GM21423 (cell line): Measurements from ENCODE around the gene SPSB1.
"Not testable (repeated sequence)": the region's sequence is repeated elsewhere in the genome, so short reads cannot be mapped to it uniquely, and the experiment has no call there.

Source experiments
- ATAC-seq: cut with Tn5 transposase; IDR thresholded peaks from one replicate; pipeline ENCODE4 v1.9.1; 2021; ENCODE audit warnings: mild to moderate bottlenecking, moderate library complexity; ENCODE audit not compliant: unreplicated experiment

The SPSB1 gene

DNA sequence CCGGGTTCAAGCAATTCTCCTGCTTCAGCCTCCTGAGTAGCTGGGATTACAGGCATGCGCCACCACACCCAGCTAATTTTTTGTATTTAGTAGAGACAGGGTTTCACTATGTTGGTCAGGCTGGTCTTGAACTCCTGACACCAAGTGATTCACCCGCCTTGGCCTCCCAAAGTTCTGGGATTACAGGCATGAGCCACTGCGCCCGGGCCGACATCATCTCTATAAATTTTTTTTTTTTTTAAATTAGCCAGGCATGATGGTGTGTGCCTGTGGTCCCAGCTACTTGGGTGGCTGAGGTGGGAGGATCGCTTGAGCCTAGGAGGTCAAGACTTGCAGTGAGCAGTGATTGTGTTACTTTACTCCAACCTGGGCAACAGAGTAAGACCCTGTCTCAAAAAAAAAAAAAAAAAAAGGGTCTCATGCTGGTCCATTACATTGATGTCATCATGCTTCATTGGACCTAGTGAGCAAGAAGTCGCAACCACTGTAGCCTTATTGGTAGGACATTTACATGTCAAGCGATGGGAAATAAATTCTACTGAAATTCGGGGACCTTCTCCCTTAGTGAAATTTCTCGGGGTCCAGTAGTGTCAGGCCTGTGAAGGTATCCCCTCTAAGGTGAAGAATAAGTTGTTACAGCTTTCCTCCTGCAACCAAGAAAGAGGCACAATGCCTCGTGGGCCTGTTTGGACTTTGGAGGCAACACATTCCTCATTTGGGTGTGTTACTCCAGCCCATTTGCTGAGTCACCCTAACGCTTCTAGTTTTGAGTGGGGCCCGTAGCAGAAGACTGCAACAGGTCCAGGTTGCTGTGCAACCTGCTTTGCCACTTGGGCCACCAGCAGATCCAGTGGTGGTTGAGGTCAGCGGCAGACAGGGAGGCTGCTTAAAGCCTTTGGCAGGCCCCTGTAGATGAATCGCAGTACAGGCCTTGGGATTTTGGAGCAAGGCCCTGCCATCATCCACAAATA lies 7.2 kb downstream of the SPSB1 start:
- ATAC-seq = not testable (repeated sequence)

DNA sequence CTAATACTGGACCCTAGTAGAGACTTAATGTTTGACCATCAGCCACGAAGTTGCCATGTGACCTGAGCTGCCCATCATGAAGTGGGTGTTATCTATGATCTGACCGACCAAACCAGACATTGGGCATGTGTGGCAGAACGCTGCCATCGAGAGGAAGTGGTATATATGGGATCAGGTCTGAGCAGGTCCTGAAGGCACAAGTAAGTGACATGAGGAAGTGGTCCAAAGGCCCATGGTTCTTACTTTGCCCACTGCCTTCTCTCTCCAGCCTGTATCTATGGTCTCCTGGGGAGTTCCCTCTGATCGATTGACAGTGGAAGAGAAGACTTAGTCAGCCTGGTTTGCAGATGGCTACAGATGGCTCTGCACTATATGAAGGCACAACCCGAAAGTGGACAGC lies 7.9 kb downstream of the SPSB1 start:
- no peak for ATAC-seq

DNA sequence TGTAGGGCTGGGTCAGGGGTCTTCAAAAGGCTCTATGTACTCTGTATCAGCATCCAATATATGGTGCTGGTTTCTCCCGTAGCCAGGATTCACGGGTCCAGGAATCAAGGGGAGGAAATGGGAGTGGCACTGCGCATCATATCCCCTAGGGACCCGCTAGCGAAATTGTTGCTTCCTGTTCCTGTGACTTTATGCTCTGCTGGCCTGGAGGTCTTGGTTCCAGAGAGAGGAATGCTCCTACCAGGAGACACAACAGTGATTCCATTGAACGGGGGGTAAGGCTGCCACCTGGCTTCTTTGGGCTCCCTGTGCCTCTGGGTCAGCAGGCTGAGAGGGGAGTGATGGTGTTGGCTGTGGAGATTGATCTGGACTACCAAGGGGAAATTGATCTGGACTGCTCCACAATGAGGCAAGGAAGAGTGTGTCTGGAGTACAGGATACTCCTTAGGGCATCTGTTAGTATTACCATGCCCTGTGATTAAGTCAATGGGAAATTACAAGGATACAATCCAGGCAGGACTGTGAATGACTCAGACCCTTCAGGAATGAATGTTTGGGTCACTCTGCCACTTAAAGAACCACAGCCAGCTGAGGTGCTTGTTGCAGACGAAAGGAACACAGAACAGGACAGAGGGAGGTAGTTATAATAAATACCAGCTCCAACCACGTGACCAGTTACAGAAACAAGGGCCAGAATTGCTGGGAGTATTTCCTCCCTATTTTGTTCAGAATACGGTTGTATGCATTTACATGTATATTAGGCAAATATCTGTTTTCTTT lies 10.2 kb downstream of the SPSB1 start:
- ATAC-seq = no peak

DNA sequence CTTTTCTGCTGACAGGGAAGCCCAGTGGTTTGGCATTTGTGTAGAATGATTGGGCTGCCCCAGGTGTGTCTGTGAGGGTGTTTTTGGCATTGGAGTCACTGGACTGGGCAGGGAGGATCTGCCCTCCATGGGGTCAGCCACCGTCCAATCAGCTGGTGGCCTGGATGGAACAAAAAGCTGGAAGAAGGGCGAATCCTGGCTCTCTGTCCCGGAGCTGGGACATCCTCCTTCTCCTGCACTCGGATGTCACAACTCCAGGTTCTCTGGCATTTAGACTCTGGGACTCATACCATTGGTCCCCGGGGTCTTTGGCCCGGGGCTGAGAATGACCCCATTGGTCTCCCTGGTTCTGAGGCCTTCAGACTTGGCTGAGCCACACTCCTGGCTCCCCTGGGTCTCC lies 11.2 kb downstream of the SPSB1 start:
- no peak for ATAC-seq

- ATAC-seq = no peak
These were observed 12.5 kb downstream of the SPSB1 start for GRCh38 chr1:9305216-9305615.

DNA sequence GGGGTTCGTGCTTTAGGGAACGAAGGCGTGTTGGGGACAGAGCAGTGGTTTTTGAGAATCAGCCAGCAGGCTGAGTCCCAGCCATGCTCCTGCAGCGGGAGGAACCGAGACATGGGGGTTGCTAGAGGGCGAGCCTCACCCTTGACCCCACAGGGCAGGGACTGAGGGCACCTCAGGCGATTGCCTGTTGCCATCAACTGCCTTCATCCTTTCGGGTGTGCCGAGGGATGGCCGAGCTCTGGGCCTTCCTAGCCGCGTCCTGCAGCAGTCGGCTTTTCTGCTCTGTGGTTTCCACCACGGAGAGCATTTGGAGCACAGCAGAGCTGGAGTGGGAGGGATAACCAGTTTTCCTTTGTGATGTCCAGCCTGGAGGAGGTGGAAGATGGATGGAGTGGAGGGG lies 13.3 kb downstream of the SPSB1 start:
- ATAC-seq = no peak

DNA sequence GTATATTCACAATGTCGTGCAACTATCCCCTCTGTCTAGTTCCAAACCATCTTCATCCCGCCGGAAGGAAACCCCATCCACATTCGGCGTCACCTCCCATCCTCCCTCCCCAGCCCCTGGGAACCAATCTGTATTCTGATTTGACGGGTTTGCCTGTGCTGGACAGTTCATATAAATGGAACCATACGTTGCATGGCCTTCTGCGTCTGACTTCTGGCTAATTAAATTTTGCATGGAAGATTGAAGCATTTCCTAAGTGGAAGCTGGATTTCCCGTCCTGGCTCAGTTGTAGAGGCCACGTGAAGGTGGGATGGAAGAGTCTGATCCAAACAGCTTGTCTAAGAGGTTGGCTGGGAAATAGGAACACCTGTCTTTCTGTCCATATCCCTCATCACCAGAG lies 14.6 kb downstream of the SPSB1 start:
- ATAC-seq = no peak

- ATAC-seq = no peak
These were observed 15.6 kb downstream of the SPSB1 start for GRCh38 chr1:9308236-9308785.

DNA sequence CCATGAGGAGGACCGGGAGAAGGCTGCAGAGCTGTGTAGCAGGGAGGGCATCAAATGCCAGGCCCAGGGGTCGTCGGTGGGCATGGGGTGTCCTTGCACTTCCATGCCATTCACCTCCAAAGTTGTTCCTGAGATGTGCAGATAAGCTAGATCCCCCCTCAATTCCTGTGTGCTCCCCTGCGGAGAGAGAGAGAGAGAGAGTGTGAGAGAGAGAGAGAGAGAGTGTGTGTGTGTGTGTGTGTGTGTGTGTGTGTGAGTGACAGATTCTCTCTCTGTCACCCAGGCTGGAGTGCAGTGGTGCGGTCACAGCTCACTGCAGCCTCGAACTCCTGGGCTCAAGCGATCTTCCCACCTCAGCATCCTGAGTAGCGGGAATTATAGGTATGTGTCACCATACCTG lies 16.4 kb downstream of the SPSB1 start:
- no peak for ATAC-seq

DNA sequence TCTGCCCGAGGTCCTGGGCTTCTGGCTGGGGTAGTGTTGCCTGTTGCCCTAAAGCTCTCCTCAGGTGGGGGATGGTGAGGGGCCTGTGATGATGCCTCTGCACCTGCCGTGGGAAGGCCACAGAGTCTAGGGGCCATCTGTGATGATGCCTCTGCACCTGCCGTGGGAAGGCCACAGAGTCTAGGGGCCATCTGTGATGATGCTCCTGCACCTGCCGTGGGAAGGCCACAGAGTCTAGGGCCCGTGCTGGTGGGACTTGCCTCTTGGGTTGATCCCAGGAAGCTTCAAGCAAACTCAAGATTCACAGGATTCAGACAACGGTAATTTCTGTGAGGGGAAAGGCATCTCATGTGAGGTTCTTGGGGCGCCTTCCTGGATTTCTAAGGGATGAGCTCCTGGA lies 17.3 kb downstream of the SPSB1 start:
- ATAC-seq = no peak

- no peak for ATAC-seq
These were observed 18.3 kb downstream of the SPSB1 start for GRCh38 chr1:9311029-9311428.

DNA sequence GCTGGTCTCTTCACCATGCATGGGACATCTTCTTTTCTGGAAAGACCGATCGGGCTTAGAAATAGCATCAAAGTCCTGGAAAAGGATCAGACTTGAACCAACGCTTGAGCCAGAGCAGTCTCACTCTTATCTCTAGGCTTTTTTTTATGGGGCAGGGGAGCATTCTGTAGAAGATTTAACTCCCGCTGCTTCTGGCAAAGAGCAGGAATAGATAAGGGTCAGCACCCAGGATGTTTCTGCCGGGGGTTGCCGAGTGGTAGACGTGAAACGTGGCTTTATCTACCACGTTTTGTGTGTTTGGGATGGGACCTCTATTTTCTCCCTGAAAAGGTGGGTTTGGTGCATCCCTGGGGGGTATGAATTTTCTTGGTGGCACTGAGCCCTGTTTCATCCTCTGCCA lies 18.8 kb downstream of the SPSB1 start:
- ATAC-seq = no peak

DNA sequence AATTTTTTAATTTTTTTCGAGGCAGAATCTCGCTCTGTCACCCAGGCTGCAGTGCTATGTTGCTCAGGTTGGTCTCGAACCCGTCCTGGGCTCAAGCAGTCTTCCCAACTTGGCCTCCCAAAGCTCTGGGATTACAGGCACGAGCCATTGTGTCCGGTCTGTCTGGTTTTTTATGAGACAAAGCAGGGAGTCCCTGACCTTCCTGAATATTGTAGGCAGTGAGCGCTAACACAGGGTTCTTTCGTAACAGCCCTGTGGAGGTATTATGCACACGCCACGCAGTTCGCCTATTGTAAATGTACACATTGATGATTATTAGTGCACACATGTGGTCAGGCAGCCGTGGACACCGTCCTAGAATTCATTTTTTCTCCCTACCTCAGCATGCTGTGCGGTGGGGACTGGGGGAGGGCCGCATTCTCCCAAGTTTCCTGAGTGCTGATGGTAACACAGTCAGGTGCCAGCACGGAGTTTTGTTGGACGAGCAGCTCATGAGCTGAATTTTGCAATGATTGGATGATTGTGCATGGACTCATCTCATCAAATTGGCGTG lies 19.6 kb downstream of the SPSB1 start:
- ATAC-seq = no peak

GRCh38 chr1:9313576-9313975 lies 20.9 kb downstream of the SPSB1 start:
- ATAC-seq = no peak

DNA sequence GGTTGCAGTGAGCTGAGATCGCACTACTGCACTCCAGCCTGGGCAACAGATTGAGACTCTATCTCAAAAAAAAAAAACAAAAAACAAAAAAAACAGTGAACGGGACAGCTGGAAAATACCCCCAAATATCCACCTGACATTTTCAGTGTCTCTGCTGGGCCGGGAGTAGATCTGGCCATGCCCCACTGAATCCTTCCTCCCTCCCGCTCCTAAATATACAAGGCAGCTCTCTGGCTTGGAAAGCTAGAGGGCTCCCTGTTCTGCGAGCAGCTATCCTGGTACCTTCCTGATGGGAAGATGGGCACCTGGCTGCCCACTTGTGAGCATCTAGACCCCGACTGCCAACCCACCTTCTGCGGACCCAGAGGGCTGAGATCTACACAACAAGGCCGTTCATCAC lies 21.4 kb downstream of the SPSB1 start:
- no peak for ATAC-seq

- ATAC-seq = no peak
These were observed 22.2 kb downstream of the SPSB1 start for GRCh38 chr1:9314711-9315379.

DNA sequence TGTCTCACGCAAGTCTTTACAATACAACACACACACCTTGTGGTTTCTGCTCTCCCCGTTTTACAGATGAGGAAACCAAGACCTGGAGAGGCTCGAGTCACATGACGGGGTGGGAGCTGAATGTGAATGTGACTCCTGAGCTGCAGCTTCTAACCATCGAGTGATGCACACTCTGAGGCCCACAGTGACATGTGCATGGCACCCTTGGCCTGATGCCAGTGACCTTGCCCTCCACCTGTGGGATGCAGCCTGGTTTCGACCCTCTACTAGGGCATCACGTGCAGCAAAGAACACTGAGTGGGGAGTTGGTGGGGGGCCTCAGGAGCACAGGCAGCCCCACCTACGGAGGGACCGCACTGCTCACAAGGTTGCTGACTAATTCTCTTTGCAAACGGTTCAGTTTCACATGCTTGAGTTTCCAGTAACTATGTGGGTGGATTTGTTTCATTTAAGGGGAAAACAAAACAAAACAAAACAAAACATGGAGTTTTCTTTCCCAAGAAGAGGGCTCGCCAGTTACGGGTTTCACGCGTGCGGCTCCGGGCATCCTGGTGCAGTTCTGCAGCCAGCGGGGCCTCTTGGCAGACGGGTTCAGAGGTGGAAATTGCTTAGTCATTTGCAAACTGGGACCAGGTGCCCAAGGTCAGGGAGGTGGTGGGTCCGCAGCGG lies 22.9 kb downstream of the SPSB1 start:
- no peak for ATAC-seq

- ATAC-seq = no peak
These were observed 23.4 kb downstream of the SPSB1 start for GRCh38 chr1:9316080-9316444.

- ATAC-seq = no peak
These were observed 23.8 kb downstream of the SPSB1 start for GRCh38 chr1:9316512-9316911.

GRCh38 chr1:9317072-9317471 lies 24.4 kb downstream of the SPSB1 start:
- no peak for ATAC-seq
